ENCODE results near the gene SLC35C1.
A peak's percentile ranks its signal among the peaks of the same experiment; 100 is the strongest.
"Not testable (repeated sequence)": the region's sequence is repeated elsewhere in the genome, so short reads cannot be mapped to it uniquely, and the experiment has no call there.

SLC35C1 gene

DNA sequence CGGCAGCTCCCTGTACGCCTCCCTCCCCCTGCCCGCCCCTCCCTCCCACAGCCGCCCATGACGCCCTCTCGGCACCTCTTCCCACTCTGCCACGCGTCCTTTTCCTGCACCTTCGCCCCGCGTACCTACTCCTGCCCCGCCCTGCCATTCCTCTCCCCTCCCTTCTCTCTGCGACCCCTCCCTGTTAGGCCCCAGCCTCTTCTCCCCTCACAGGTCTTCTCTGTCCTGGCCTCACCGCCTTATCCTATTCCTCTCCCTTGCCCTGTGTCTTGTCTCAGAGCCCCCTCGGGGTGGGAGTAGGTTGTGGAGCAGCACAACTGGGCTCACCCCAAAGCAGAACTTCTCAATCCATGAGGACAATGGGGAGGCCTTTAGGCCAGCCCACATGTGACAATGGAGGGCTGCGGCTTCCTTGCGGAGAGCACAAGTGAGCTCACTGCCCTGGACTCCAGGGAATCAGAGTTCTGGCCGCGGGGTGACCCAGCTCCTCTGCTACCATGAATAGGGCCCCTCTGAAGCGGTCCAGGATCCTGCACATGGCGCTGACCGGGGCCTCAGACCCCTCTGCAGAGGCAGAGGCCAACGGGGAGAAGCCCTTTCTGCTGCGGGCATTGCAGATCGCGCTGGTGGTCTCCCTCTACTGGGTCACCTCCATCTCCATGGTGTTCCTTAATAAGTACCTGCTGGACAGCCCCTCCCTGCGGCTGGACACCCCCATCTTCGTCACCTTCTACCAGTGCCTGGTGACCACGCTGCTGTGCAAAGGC lies 539 bp downstream of the SLC35C1 start:
- peak overlapping the region; percentile 85 for H3K4me3 ChIP-seq (ENCODE audit: control insufficient read depth, low read depth, low read length)
- TF ChIP-seq, protein P1, sequence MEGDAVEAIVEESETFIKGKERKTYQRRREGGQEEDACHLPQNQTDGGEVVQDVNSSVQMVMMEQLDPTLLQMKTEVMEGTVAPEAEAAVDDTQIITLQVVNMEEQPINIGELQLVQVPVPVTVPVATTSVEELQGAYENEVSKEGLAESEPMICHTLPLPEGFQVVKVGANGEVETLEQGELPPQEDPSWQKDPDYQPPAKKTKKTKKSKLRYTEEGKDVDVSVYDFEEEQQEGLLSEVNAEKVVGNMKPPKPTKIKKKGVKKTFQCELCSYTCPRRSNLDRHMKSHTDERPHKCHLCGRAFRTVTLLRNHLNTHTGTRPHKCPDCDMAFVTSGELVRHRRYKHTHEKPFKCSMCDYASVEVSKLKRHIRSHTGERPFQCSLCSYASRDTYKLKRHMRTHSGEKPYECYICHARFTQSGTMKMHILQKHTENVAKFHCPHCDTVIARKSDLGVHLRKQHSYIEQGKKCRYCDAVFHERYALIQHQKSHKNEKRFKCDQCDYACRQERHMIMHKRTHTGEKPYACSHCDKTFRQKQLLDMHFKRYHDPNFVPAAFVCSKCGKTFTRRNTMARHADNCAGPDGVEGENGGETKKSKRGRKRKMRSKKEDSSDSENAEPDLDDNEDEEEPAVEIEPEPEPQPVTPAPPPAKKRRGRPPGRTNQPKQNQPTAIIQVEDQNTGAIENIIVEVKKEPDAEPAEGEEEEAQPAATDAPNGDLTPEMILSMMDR (conservative IDR thresholded peaks at IDR 0.05; ENCODE audit: control insufficient read depth, insufficient read depth, low read depth, low read length): no peak
- DNase-seq (ENCODE audit: low read depth): peak; percentile 69

DNA sequence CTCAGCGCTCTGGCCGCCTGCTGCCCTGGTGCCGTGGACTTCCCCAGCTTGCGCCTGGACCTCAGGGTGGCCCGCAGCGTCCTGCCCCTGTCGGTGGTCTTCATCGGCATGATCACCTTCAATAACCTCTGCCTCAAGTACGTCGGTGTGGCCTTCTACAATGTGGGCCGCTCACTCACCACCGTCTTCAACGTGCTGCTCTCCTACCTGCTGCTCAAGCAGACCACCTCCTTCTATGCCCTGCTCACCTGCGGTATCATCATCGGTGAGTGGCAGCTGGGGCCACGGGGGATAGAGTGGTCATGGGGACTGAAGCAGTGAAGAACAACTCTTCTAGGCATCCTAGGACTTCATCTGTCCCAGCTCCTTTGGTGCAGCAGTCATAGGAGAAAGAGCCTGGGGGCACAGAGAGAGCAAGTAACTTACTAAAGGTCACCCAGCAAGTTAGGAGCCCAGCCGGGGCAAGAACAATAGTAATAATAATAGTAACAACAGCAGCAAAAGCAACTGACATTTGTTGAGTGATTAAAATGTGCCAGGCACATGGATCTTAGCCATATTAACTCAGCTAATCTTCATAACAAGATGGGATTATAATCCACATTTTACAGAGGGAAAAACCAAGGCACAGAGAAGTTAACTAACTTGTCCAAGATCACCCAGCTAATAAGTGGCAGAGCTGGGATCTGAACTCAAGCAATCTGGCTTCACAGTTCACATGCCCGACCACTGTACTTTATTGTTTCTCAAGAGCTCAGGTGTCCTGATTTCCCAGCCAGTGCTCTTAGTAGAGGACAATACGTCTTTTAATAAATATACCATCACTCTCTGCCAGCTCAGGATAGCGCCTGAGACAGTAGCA lies 1.4 kb downstream of the SLC35C1 start:
- TF ChIP-seq, protein P1 (conservative IDR thresholded peaks at IDR 0.05; ENCODE audit: control insufficient read depth, insufficient read depth, low read depth, low read length): no peak
- peak overlapping the region; percentile 85 for H3K4me3 ChIP-seq (ENCODE audit: control insufficient read depth, low read depth, low read length)
- no peak for DNase-seq (ENCODE audit: low read depth)

DNA sequence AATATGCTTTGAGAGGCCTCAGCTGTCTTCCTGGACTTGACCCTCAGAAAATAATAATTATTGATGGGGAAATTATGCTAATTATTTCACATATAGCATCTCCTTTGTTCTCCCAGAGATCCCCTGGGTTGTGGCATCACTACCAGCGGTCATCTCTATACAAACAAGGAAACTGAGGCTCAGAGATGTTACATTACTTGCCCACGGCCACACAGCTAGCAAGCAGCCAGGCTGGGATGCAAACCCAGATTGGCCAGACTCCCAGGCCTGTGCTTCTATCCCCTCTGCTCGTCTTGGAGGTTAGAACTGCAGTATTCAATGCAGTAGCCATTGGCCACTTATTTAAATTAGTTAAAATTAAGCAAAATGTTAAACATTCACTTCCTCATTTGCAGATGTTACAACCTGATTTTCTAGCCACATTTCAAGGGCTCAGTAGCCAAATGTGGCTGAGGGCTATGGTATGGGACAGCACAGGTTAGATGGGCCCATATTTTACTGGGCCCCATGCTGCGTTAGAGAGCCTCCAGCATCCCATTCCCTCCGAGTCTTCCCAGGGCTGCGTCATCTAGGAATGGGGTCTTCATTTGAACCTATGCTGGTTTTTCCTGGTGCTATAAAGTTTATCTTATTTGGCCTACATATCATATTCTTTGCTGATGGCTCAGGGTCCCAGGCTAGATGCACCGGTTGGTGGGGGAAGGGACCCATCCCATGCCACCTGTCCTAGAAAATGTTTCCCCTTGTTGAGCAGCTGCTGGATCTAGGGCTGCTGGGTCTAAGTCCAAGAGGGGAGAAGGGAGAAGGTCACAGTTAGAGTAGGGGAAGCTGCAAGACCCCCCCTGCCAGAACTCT lies 2.2 kb downstream of the SLC35C1 start:
- DNase-seq (ENCODE audit: low read depth): no peak
- TF ChIP-seq, protein P1 (conservative IDR thresholded peaks at IDR 0.05; ENCODE audit: control insufficient read depth, insufficient read depth, low read depth, low read length): no peak
- H3K4me3 ChIP-seq (ENCODE audit: control insufficient read depth, low read depth, low read length): peak overlapping the region; percentile 85

DNA sequence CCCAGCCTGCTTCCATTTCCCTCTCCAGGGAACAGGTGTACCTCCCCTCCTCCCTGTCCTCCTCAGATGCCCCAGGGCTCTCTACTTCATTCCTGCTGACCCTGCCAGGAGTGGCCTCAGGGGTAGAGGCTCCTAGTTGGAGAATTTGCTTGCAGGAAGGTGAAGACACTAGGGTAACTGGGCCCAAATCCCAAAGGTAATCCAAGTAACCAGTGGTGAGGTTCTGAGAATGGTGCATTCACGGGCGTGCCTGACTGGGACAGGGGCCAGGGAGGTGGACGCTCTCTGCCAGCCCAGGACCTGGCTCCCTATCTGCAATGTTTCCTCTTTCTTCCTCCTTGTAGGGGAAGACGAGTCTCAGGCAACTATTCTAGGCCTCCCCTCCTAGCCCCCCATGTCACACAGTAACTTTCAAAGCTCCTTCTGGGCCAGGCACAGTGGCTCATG lies 2.9 kb downstream of the SLC35C1 start:
- TF ChIP-seq, protein P1 (conservative IDR thresholded peaks at IDR 0.05; ENCODE audit: control insufficient read depth, insufficient read depth, low read depth, low read length): no peak
- no peak for DNase-seq (ENCODE audit: low read depth)
- peak overlapping the region; percentile 6 for H3K4me3 ChIP-seq (ENCODE audit: control insufficient read depth, low read depth, low read length)

DNA sequence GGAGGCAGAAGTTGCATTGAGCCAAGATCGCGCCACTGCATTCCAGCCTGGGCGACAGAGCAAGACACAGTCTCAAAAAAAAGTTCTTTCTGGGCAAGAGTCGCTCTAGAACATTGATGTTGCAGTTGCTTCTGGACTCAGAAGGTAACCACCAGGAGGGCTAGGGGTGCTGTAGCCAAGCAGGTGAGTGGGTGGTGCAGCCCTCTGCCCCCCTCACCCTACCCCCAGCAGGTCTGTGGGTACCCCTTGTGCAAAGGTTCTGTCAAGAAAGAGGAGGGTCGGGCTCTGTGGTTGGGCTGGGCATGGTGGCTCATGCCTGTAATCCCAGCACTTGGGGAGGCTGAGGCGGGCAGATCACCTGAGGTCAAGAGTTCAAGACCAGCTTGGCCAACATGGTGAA lies 3.5 kb downstream of the SLC35C1 start:
- H3K4me3 ChIP-seq (ENCODE audit: control insufficient read depth, low read depth, low read length): not testable (repeated sequence)

DNA sequence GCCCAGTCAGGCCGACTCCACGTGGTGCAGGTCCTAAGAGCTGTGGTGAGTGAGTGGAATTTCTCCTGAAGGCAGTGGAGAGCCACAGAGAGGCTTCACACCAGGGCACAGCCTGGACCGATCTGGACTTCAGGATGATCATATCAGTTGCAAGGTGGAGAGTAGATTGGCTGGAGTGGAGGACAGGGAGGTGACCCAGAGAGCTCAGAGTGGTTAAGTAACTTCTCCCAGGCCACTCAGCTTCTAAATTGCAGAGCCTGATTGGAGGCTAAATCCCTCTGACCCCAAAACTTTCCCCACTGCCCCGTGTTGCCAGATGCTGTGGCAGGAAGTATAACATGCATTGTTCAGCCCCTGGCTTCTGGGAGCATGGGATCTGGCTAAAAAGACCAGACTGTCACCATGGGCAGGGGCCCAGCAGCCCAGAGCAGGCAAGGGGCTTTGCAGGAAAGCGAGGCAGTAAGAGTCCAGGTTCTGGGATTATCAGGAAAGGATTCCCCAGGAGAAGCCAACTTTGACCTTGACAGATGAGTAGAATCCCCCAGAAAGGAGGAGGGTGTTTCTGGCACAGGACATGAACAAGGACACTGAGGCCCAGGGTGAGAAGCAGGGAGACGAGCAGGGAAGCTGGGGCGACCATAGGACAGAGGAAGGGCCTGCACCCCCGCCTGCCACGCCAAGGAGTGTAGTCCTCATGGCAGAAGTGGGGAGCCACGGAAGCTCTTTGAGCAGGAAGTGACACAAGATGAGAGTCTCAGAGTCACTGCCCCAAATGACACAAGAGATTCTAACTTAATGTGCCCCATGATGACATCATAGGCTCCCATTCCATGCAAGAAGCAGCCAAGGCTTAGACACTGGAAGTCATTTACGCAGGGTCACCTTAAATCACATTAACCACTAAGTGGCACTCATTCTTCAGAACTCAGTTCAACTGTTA lies 4.8 kb downstream of the SLC35C1 start:
- TF ChIP-seq, protein P1 (conservative IDR thresholded peaks at IDR 0.05; ENCODE audit: control insufficient read depth, insufficient read depth, low read depth, low read length): no peak
- DNase-seq (ENCODE audit: low read depth): peak; percentile 29
- no peak overlapping the region for H3K4me3 ChIP-seq (ENCODE audit: control insufficient read depth, low read depth, low read length)

More for the DNA sequence above, 3.5 kb downstream of the SLC35C1 start:
- not testable (repeated sequence) for DNase-seq (ENCODE audit: low read depth)

Data from fibroblast of mammary gland (primary cell).